ENCODE data around the gene TGM2. TPM values are rescaled to one million over a fixed set of nuclear protein-coding genes. Genes with fewer than 3 reads are reported as not detected.
A peak's percentile ranks its signal among the peaks of the same experiment; 100 is the strongest.

TGM2 gene
- total and polyA plus RNA-seq, 9 of the 15 experiments (the other 6 are each of a cell fraction or from before 2014, with no cell fraction given) = 5.5 to 78.5 (median 37.6) TPM

- TF ChIP-seq ZNF197 (CRISPR knock-in tag; IDR thresholded peaks at IDR 0.05; ENCODE audit: low read depth) = no peak
- no peak for TF ChIP-seq POLR2A (conservative IDR thresholded peaks at IDR 0.05)
- no peak for TF ChIP-seq TAF15 (IDR thresholded peaks at IDR 0.05; ENCODE audit: low read depth, low read length)
- TF ChIP-seq BDP1 (IDR thresholded peaks at IDR 0.05; ENCODE audit: insufficient read depth, insufficient read length) = no peak
- TF ChIP-seq TEAD1 (CRISPR knock-in tag; IDR thresholded peaks at IDR 0.05) = no peak; a peak in 2 of 4 replicates
- TF ChIP-seq CHD1 (IDR thresholded peaks at IDR 0.05; ENCODE audit: low read length) = no peak
- peak; percentile 17; the same call in 1 of the 2 replicates for TF ChIP-seq GMEB1 (CRISPR knock-in tag; IDR thresholded peaks at IDR 0.05)
- TF ChIP-seq KLF13 (tag; IDR thresholded peaks at IDR 0.05; ENCODE audit: borderline replicate concordance, low read depth) = peak; percentile 59; the same call in 1 of the 2 replicates
- TF ChIP-seq SMARCA4 (IDR thresholded peaks at IDR 0.05) = peak; percentile 89
These were observed 4.9 kb downstream of the TGM2 start (continued) for GRCh38 chr20:38159957-38160756.
